Hematopoietic multipotent progenitor cell (in vitro differentiated cells): ENCODE data around the gene TTC12. TPM values are rescaled to one million over a fixed set of nuclear protein-coding genes. Genes with fewer than 3 reads are reported as not detected.
"Not testable (repeated sequence)": the region's sequence is repeated elsewhere in the genome, so short reads cannot be mapped to it uniquely, and the experiment has no call there.

Experiments
- DNase-seq, 3 donors: peaks; one replicate each; pipeline ENCODE4 v3.0.0-alpha.2; 2011 to 2015; ENCODE audit warnings: low read depth in 2 of 3, low spot score in 2 of 3
- total RNA-seq: library from RNA; depleted of rRNA; stranded (reverse); fragments of >200 nt; gene quantifications from one replicate; pipeline ENCODE4 v1.2.3, GENCODE V29; 2012

The TTC12 gene
- total RNA-seq, 1 donor = 5.1 TPM

DNA sequence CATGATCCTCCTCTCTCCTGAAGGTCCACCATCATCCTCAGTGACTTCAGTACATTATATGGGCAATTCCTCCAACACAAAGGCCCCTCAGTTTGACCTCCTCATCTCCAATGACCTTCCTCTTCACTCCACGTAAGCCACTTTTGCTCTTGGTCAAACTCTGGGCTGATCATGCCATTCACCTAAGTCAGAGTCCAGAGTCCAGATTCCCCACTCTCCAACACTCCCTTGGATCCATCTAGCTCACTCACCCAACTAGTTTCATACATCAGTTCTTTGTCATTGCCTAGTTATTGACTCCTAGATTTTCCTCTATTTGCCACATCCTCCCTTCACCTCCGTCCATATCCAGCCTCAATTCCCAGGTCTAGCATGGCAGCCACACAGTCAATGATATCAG lies 30.5 kb upstream of the TTC12 start:
- DNase-seq = no peak

DNA sequence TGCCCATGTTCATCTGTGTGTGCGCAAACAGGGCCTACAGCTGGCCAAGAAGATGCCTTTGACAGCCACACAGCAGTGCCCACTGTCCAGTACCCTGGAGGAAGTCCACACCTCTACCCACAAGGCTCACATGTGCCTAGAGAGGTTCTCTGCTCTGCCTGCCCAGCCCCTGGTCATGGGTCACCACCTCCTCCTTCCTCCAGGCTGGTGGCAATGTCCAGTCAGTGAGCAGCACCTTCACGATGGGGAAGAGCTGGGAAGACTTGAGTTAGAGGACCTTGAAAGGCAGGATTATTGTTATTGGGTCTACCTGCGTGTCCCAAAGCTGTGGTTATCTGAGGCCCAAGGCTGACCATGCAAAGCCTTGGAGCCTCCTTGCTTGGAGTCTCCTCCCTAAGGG lies 28.4 kb upstream of the TTC12 start:
- DNase-seq = no peak

- no peak for DNase-seq
Observed at GRCh38 chr11:113286509-113287497, 27.6 kb upstream of the TTC12 start.

- no peak for DNase-seq
Observed at GRCh38 chr11:113287801-113288200, 26.6 kb upstream of the TTC12 start.

- no peak for DNase-seq
Observed at GRCh38 chr11:113288286-113288863, 26.0 kb upstream of the TTC12 start.

- peak; percentile 11 to 69 (median 51) for DNase-seq
Observed at GRCh38 chr11:113289431-113290187, 24.8 kb upstream of the TTC12 start.

DNA sequence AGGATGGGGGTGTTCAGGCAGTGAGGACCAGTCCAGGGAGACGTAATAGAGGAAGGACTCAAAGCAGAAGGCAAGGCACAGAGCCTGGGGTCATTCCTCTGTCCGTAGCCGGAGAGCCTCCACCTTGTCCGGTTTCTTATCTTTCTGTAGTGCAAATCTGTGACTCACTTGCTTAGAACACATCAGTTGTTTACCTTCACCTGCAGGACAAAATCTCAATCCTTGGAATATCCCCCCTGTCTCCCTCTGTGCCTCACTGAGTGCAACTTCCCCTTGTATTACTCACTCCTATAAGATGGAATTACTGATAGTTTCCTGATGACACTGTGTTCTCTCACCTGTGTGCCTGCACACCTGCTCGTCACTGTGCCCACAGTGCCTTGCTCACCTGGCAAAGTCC lies 20.4 kb upstream of the TTC12 start:
- no peak for DNase-seq

DNA sequence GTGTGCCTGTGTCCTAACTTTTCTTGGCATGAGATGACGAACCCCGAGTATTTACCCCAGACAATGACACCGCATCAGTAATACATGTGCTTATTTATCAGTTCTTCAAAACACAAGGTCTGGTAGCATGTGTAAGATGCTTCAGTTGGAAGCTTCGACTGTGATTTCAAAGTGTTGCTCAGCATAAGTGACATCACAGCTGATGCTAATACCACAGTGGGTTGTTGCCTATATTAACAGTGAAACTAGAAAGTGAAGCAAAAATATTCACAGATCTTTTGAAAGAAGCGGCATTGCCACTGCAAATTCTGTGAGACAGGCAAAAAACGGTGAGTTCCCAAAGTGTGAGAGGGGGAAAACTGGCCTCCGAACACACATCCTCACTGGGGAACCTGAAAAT lies 18.4 kb upstream of the TTC12 start:
- no peak for DNase-seq

DNA sequence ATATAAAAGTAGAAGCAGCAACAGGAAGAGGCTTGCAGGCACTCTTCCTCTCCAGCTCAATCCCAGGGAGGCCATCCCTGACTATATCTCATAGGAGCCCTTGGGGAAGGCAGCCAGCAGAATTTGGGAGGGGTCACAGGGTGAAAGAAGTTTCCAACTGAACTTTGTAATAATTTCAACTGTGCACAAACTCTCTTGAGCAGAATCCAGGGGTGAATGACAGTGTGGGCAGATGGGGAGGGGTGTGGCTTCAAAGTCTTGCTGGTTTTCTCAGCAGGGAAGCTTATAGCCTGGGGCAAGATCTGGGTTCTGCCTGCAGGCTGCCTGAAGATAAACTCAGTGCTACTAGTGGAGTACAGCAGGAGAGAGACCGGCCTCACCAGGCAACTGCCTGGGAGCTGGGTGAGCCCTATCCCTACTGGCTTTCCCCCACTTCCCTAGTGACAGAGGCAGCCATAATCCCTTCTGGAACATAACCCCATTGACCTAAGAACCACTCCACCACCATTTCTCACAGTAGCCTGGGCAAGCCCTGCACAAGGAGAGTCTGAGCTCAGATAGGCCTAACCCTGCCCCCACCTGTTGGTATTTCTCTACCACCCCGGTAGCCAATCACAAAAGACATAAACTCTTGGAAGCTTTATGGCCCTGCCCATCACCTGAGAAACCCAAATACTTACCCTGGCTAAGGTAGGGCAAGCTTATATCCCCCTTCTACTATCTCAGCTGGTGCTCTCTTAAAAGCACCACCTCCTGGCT lies 17.8 kb upstream of the TTC12 start:
- DNase-seq = no peak

- not testable (repeated sequence) for DNase-seq
Observed at GRCh38 chr11:113298496-113298895, 15.9 kb upstream of the TTC12 start.

DNA sequence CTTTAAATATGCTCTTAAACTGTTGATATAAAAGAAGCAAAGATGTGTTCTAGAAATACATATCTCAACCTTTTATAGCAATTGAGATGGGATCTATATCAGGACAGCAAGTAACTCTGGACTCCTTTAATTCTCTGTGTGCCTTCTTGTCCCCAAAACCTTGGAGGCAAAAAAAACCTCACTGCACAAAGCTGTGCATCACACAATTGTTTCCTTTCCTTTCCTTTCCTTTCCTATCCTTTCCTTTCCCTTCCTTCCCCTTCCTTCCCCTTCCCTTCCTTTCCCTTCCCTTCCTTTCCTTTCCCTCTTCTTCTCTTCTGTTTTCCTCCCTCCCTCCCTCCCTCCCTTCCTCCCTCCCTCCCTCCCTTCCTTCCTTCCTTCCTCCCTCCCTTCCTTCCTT lies 9.5 kb upstream of the TTC12 start:
- DNase-seq = no peak

- DNase-seq = peak; percentile 35 to 79 (median 64)
Observed at GRCh38 chr11:113305440-113306336, 8.7 kb upstream of the TTC12 start.

GRCh38 chr11:113308601-113309000 lies 5.8 kb upstream of the TTC12 start:
- no peak for DNase-seq

GRCh38 chr11:113311536-113311935 lies 2.8 kb upstream of the TTC12 start:
- no peak for DNase-seq

- no peak for DNase-seq
Observed at GRCh38 chr11:113313601-113314000, 782 bp upstream of the TTC12 start.

DNA sequence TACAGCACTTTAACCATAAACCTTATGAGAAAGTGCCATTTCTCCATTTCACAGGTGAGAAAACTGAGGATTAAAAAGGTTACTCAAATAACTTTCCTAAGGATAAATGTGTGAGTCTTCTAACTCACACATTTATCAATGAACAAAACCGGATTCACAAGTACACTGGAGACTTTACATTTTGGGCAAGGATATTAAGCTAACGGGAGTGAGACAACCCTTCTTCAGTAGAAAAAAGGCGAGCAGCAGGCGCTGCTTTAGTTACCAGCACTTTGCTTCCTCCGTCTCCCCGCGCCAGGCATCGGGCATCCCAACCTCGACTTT lies 356 bp upstream of the TTC12 start:
- no peak for DNase-seq

- no peak for DNase-seq
Observed at GRCh38 chr11:113315811-113316210, 1.4 kb downstream of the TTC12 start.

GRCh38 chr11:113316256-113316655 lies 1.9 kb downstream of the TTC12 start:
- no peak for DNase-seq

DNA sequence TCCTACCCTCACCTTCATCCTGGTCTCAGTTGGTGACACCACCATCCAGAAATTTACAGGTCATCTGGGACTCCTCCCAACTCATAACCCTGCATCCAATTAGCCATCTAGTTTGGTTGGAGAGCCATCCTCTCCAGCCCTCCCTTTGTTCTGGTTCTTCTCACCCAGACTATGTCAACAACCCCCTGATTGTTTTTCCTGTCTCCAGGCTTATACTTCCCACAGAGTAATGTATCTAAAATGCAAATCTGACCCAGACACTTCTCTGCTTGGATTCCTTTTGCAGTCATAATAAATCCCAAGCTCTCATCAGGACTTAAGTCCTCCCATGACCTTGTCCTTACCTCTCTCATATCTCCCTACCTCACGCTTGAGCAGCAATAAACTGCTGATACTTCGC lies 3.0 kb downstream of the TTC12 start:
- DNase-seq = no peak

GRCh38 chr11:113319085-113319484 lies 4.7 kb downstream of the TTC12 start:
- DNase-seq = no peak
